Epithelial cell of esophagus (primary cell): Measurements from ENCODE around the gene CCND1.

Experiments used
- DNase-seq: peaks from one replicate; pipeline ENCODE4 v3.0.0; 2010; ENCODE audit warnings: low read depth
- H3K4me3 ChIP-seq: 2 replicates; pipeline ENCODE4 v1.5.1; 2011; ENCODE audit warnings: mild to moderate bottlenecking, low read length, control low read depth
- CTCF ChIP-seq: IDR thresholded peaks from 2 replicates; pipeline ENCODE4 v1.5.1; 2011; ENCODE audit warnings: low read depth, mild to moderate bottlenecking, low read length, control low read depth, inconsistent platforms; ENCODE audit not compliant: insufficient read depth; ENCODE audit errors: missing control alignments

Gene CCND1

GRCh38 chr11:69646493-69647389, 5.8 kb downstream of the CCND1 start:
- no peak for DNase-seq
- no peak overlapping the region for H3K4me3 ChIP-seq

DNA sequence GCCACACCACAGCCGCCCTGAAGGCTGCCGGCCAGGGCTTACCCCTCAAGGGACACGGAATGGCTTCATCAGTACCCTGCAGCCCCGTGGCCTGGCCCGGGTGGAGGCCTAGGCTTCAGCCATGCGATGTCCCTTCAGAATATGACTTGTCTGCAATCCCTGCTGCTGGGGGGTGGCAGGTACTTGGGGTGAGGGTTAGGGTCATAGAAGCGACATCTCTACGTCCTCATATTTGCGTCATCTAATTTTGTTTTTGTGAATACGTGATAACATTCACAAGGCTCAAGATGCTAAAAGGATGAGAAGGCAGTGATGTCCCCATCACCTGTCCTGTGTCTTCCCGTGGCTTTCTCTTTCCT, 6.4 kb downstream of the CCND1 start:
- no peak overlapping the region for H3K4me3 ChIP-seq
- no peak for TF ChIP-seq CTCF
- no peak for DNase-seq

More at GRCh38 chr11:69646493-69647389, 5.8 kb downstream of the CCND1 start:
- no peak for TF ChIP-seq CTCF

DNA sequence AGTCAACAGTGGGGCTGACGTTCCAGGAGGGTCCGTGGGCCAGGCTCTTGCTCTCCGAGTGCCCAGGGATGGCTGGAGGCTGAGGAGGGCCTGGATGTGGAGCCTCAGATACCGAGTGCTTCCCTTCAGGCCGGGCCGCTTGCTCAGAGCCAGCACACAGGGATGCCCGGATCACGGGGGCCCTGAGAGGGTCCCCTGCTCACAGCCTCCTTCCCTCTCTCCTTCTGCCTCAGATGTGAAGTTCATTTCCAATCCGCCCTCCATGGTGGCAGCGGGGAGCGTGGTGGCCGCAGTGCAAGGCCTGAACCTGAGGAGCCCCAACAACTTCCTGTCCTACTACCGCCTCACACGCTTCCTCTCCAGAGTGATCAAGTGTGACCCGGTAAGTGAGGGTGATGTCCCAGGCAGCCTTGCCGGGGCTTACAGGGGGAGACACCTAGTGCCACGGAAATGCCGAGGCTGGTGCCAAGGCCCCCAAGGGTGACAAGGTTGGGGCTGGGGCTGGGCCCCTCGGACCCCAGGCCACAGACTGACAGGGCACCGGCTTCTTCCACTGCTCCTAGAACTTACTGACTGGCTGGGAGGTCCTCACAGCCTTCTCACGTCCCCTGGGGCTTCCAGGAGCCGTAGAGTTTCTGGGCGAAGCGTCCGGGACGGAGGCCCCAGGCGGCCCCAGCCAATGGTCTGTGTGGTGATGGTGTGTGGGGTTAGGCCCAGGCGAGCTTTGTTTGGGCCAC, 7.0 kb downstream of the CCND1 start:
- no peak overlapping the region for H3K4me3 ChIP-seq
- TF ChIP-seq CTCF = no peak
- no peak for DNase-seq

- no peak for DNase-seq
- H3K4me3 ChIP-seq = no peak overlapping the region
- TF ChIP-seq CTCF = no peak
Measured at GRCh38 chr11:69648679-69649575, 8.0 kb downstream of the CCND1 start.

DNA sequence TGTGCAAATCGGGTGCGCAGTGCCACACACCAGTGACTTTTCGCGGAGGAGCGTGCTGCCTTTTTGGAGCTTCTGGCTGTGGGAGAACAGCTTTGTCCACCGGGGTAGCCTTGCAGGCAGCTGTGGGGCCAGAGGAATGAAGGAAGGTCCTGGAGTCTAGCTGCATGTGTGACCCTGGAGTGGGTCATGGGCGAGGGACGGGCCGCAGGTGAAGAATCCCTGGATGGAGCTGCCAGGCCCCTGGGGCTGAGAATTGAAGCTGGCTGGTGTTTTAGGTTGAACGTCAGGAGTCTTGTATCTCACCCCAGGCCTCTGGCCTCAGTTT, 8.6 kb downstream of the CCND1 start:
- H3K4me3 ChIP-seq = no peak overlapping the region
- TF ChIP-seq CTCF = no peak
- no peak for DNase-seq

- TF ChIP-seq CTCF = no peak
- no peak for DNase-seq
- H3K4me3 ChIP-seq = no peak overlapping the region
Measured at GRCh38 chr11:69650081-69650831, 9.3 kb downstream of the CCND1 start.
